Measurements from ENCODE around the gene BUB1. TPM values are rescaled to one million over a fixed set of nuclear protein-coding genes. Genes with fewer than 3 reads are reported as not detected.

Gene BUB1
- total RNA-seq, 4 donors from 2014 or later, result 1.3 to 15.1 (median 4.0) TPM

DNA sequence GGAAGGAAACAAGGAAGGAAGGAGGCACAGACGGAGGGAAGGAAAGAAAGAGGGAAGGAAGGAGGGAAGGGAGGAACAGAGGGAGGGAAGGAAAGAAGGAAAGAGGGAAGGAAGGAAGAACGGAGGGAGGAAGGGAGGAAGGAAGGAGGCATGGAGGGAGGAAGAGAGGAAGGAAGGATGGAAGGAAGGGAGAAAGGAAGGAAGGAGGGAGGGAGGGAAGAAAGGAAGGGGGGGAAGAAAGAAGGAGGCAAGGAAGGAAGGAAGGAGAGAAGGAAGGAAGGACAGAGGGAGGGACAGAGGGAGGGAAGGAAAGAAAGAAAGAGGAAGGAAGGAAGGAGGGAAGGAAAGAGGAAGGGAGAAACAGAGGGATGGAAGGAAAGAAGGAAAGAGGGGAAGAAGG is 47.0 kb upstream of the BUB1 start:
- TF ChIP-seq, protein P1, sequence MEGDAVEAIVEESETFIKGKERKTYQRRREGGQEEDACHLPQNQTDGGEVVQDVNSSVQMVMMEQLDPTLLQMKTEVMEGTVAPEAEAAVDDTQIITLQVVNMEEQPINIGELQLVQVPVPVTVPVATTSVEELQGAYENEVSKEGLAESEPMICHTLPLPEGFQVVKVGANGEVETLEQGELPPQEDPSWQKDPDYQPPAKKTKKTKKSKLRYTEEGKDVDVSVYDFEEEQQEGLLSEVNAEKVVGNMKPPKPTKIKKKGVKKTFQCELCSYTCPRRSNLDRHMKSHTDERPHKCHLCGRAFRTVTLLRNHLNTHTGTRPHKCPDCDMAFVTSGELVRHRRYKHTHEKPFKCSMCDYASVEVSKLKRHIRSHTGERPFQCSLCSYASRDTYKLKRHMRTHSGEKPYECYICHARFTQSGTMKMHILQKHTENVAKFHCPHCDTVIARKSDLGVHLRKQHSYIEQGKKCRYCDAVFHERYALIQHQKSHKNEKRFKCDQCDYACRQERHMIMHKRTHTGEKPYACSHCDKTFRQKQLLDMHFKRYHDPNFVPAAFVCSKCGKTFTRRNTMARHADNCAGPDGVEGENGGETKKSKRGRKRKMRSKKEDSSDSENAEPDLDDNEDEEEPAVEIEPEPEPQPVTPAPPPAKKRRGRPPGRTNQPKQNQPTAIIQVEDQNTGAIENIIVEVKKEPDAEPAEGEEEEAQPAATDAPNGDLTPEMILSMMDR (IDR thresholded peaks at IDR 0.05), result no peak
- no peak for TF ChIP-seq POLR2A (IDR thresholded peaks at IDR 0.05)
- TF ChIP-seq POLR2AphosphoS5 (IDR thresholded peaks at IDR 0.05), result no peak
- no peak for TF ChIP-seq EP300 (IDR thresholded peaks at IDR 0.05; ENCODE audit: low read depth)
- intact Hi-C loops (cut with DNase I; ENCODE audit: low total_unique reads) (no loop called here), in situ Hi-C loops (cut with MboI; ENCODE audit: low pct_ligation_motif_present in 1 of 4, low pct_unique_long_range_greater_than_20kb in 1 of 4, low sequenced_read_pairs in 3 of 4) (no loop called here)
- no peak overlapping the region for H3K4me3 ChIP-seq
- H3K27ac ChIP-seq, result no peak overlapping the region
- 83 to 84% methylated on average over 2 of the region's 2 CpGs for WGBS, 2 donors (ENCODE audit: low coverage in 1 of 2)
- no peaks in the 10 kb centered on the region for H3K4me1 ChIP-seq
- no peak for DNase-seq
- no peaks in the 10 kb centered on the region for H3K9me3 ChIP-seq
- no peaks in the 10 kb centered on the region for H3K36me3 ChIP-seq
- H3K27me3 ChIP-seq, result no peaks in the 10 kb centered on the region

DNA sequence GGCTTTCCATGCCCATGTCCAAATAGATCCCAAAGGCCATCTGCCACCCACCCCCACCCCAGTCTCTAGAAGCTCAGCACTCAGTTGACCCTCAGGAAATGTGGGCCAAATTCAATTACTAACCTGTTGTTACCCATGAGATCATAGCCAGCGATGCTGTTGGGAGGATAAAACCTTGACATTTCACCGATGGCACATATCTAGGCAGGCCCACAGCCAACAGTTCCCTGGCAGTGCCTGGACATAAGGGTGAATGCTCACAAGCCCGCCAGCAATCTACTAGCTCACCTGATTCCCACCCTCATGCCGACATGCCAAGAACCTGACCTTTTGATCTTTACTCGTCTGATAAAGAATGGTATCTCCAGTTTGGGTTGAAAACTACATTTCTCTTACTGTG is 42.7 kb upstream of the BUB1 start:
- H3K4me1 ChIP-seq, result peaks cover 0 to 7% (median 0%) of the 10 kb centered on the region in 4 donors
- no peaks in the 10 kb centered on the region for H3K9me3 ChIP-seq
- H3K4me3 ChIP-seq, result no peak overlapping the region
- no peaks in the 10 kb centered on the region for H3K36me3 ChIP-seq
- WGBS, 2 donors (ENCODE audit: low coverage in 1 of 2), result 92 to 100% methylated on average over 1 to 5 of the region's 5 CpGs
- intact Hi-C loops (cut with DNase I; ENCODE audit: low total_unique reads) (no loop called here), in situ Hi-C loops (cut with MboI; ENCODE audit: low pct_ligation_motif_present in 1 of 4, low pct_unique_long_range_greater_than_20kb in 1 of 4, low sequenced_read_pairs in 3 of 4) (no loop called here)
- no peak for DNase-seq
- no peak overlapping the region for H3K27ac ChIP-seq
- H3K27me3 ChIP-seq, result no peaks in the 10 kb centered on the region
- TF ChIP-seq, protein P1 (IDR thresholded peaks at IDR 0.05), result no peak
- TF ChIP-seq EP300 (IDR thresholded peaks at IDR 0.05; ENCODE audit: low read depth) (no peak), POLR2A (IDR thresholded peaks at IDR 0.05) (no peak), POLR2AphosphoS5 (IDR thresholded peaks at IDR 0.05) (no peak)

DNA sequence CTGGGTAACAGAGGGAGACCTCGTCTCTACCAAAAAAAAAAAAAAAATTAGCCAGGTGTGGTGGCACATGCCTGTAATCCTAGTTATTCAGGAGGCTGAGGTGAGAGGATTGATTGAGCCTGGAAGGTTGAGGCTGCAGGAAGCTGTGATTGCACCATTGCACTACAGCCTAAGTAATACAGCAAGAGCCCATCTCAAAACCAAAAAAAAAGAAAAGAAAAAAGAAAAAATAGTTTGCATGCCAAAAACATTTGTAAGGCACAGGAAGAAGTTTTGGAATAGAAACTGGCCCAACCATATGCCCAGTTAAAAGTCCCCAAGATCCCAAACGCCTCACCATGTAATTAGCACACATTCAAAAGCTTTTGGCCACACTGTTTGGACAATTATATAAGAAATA is 41.1 kb upstream of the BUB1 start:
- Histone ChIP-seq H3K4me3 (no peak overlapping the region), H3K4me1 (peaks cover 0 to 17% (median 3%) of the 10 kb centered on the region in 4 donors), H3K36me3 (no peaks in the 10 kb centered on the region), H3K27ac (no peak overlapping the region), H3K9me3 (no peaks in the 10 kb centered on the region), H3K27me3 (no peaks in the 10 kb centered on the region)
- in situ Hi-C loops (cut with MboI; ENCODE audit: low pct_ligation_motif_present in 1 of 4, low pct_unique_long_range_greater_than_20kb in 1 of 4, low sequenced_read_pairs in 3 of 4) (no loop called here), intact Hi-C loops (cut with DNase I; ENCODE audit: low total_unique reads) (no loop called here)
- WGBS, 2 donors (ENCODE audit: low coverage in 1 of 2), result 67 to 88% methylated on average over 1 to 2 of the region's 2 CpGs
- no peak for DNase-seq
- TF ChIP-seq POLR2AphosphoS5 (IDR thresholded peaks at IDR 0.05) (no peak), POLR2A (IDR thresholded peaks at IDR 0.05) (no peak), EP300 (IDR thresholded peaks at IDR 0.05; ENCODE audit: low read depth) (no peak)
- TF ChIP-seq, protein P1 (IDR thresholded peaks at IDR 0.05), result no peak

DNA sequence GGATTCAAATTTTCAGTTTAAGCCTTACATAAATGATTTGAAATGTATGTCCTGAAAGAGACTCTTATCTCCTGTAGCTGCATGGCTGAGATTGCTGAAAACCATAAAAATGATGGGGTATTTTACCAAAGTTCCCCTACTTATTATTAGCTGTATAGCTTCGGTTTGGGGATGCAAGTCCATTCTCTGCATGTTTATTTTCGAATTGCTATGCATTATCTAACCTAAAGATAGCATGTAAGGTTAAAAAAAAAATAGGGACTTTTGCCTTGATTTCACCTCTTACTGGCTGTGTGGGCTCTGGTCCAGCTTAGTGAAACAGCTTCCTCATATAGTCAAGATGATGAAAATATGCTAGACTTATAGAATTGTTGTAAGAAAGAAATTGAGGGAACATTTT is 40.5 kb upstream of the BUB1 start:
- Histone ChIP-seq H3K27me3 (no peaks in the 10 kb centered on the region), H3K9me3 (no peaks in the 10 kb centered on the region), H3K4me1 (peaks cover 0 to 17% (median 3%) of the 10 kb centered on the region in 4 donors), H3K27ac (no peak overlapping the region), H3K36me3 (no peaks in the 10 kb centered on the region), H3K4me3 (no peak overlapping the region)
- WGBS, 2 donors (ENCODE audit: low coverage in 1 of 2), result 85 to 86% methylated on average over 2 of the region's 2 CpGs
- in situ Hi-C loops (cut with MboI; ENCODE audit: low pct_ligation_motif_present in 1 of 4, low pct_unique_long_range_greater_than_20kb in 1 of 4, low sequenced_read_pairs in 3 of 4), result no loop called here
- TF ChIP-seq POLR2AphosphoS5 (IDR thresholded peaks at IDR 0.05), result no peak
- no peak for DNase-seq
- intact Hi-C loops (cut with DNase I; ENCODE audit: low total_unique reads), result no loop called here

DNA sequence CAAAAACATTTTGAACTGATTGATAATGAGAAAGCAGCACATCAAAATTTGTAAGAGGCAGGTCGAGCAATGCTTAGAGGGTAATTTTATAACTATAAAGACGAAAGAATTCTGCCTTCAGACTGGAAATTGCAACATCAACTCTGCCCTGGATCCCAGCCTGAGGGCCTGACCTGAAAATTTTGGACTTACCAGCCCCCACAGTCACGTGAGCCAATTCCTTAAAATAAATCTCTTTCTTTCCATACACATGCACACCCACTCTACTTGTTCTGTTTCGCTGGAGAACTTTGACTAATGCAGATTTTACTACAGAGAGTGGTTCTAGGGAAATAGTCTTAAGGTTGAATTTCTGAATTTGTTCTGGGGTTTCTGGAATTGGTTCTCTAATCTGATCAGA is 39.9 kb upstream of the BUB1 start:
- TF ChIP-seq EP300 (IDR thresholded peaks at IDR 0.05; ENCODE audit: low read depth) (no peak), POLR2AphosphoS5 (IDR thresholded peaks at IDR 0.05) (no peak), POLR2A (IDR thresholded peaks at IDR 0.05) (no peak)
- TF ChIP-seq, protein P1 (IDR thresholded peaks at IDR 0.05), result no peak
- H3K27ac ChIP-seq, result no peak overlapping the region
- H3K4me1 ChIP-seq, result peaks cover 0 to 17% (median 3%) of the 10 kb centered on the region in 4 donors
- no peaks in the 10 kb centered on the region for H3K9me3 ChIP-seq
- intact Hi-C loops (cut with DNase I; ENCODE audit: low total_unique reads) (no loop called here), in situ Hi-C loops (cut with MboI; ENCODE audit: low pct_ligation_motif_present in 1 of 4, low pct_unique_long_range_greater_than_20kb in 1 of 4, low sequenced_read_pairs in 3 of 4) (no loop called here)
- no peaks in the 10 kb centered on the region for H3K27me3 ChIP-seq
- no peak overlapping the region for H3K4me3 ChIP-seq
- DNase-seq, result no peak
- WGBS, 2 donors (ENCODE audit: low coverage in 1 of 2), result 51 to 59% methylated on average over 4 of the region's 4 CpGs
- no peaks in the 10 kb centered on the region for H3K36me3 ChIP-seq
